ENCODE results near the gene NR2F2.

Gene NR2F2

DNA sequence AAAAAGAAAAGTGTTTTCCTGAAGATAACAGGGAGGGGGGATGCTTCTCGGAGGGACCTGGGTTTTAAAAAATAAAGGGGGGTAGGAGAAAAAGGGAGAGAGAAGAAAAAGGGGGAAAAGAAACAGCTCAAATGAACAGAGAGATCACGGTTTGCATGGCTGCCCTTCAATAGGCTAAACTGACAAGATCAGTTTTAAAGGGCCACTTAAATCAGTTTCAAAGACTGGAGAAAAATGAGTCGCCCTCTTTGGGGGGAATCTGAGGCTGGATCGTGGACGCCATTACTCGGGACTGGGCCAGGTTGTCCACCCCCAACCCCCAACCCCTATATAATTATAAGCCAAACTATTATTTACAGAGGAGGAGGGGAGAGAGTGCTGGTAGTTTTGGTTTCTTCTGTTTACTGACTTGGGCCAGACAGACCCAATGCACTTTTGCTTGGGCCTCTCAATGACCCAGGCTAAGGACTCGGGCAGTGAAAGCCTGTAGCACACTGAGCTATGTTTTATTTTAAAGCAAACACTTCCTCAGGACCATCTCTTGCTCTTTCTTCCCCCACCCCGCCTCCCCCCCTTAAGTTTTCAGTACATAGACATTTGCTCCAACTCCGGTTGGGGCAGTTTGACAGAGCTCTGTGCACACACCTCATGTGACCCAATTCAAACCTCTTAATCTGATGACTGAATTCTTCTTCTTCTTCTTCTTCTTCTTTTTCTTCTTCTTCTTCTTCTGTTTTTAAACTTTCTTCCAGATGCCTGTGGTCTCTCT, 6.3 kb downstream of the NR2F2 start:
- TF ChIP-seq EZH2 (IDR thresholded peaks at IDR 0.05; ENCODE audit: borderline replicate concordance, low read depth, low read length, severe bottlenecking) = no peak
- TF ChIP-seq, protein P1, sequence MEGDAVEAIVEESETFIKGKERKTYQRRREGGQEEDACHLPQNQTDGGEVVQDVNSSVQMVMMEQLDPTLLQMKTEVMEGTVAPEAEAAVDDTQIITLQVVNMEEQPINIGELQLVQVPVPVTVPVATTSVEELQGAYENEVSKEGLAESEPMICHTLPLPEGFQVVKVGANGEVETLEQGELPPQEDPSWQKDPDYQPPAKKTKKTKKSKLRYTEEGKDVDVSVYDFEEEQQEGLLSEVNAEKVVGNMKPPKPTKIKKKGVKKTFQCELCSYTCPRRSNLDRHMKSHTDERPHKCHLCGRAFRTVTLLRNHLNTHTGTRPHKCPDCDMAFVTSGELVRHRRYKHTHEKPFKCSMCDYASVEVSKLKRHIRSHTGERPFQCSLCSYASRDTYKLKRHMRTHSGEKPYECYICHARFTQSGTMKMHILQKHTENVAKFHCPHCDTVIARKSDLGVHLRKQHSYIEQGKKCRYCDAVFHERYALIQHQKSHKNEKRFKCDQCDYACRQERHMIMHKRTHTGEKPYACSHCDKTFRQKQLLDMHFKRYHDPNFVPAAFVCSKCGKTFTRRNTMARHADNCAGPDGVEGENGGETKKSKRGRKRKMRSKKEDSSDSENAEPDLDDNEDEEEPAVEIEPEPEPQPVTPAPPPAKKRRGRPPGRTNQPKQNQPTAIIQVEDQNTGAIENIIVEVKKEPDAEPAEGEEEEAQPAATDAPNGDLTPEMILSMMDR (IDR thresholded peaks at IDR 0.05; ENCODE audit: borderline replicate concordance, extremely low read depth, low read length, poor library complexity, severe bottlenecking) = no peak
- H3K27ac ChIP-seq (ENCODE audit: low read length) = no peak overlapping the region
- no peaks in the 10 kb centered on the region for H3K4me1 ChIP-seq (ENCODE audit: insufficient read depth, low read length)
- H4K20me1 ChIP-seq (ENCODE audit: insufficient read depth, low read length) = no peaks in the 10 kb centered on the region
- no peaks in the 10 kb centered on the region for H3K36me3 ChIP-seq (ENCODE audit: insufficient read depth, low read length)
- H3K27me3 ChIP-seq (ENCODE audit: insufficient read depth, low read length, poor library complexity) = peaks cover 7% of the 10 kb centered on the region
- H3K9me3 ChIP-seq (ENCODE audit: insufficient read depth, low read length, severe bottlenecking) = no peaks in the 10 kb centered on the region
- ATAC-seq (ENCODE audit: insufficient read depth, low read depth) (no peak), DNase-seq (no peak)
- no peak overlapping the region for H2AFZ ChIP-seq (ENCODE audit: low read depth, low read length)
- H3K79me2 ChIP-seq (ENCODE audit: insufficient read depth, low read length) = no peaks in the 10 kb centered on the region
- no peak overlapping the region for H3K9ac ChIP-seq (ENCODE audit: low read depth, low read length)
- H3K4me3 ChIP-seq (ENCODE audit: low read depth in 1 of 2, low read length in 2 of 2) = no peak overlapping the region
- H3K4me2 ChIP-seq (ENCODE audit: insufficient read depth, low read length) = no peak overlapping the region

DNA sequence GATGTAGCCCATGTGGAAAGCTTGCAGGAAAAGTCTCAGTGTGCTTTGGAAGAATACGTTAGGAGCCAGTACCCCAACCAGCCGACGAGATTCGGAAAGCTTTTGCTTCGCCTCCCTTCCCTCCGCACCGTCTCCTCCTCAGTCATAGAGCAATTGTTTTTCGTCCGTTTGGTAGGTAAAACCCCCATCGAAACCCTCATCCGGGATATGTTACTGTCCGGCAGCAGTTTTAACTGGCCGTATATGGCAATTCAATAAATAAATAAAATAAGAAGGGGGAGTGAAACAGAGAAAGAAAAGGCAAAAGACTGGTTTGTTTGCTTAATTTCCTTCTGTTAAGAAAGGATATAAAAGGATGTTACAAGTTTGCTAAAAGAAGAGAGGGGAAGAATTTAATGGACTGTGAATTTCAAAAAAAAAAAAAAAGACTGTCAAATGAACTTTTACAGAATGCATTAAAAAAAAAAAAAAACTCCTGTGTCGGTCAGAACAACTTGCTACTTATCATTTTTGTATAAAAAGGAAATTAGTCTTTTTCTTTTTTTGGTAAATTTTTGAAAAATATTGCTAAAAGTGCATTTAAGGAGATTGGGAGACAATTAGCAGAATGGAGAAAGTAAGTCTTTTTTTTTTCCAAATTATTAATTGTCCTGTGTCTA, 7.0 kb downstream of the NR2F2 start:
- Histone ChIP-seq H3K4me2 (ENCODE audit: insufficient read depth, low read length) (no peak overlapping the region), H4K20me1 (ENCODE audit: insufficient read depth, low read length) (no peaks in the 10 kb centered on the region), H3K79me2 (ENCODE audit: insufficient read depth, low read length) (no peaks in the 10 kb centered on the region), H3K36me3 (ENCODE audit: insufficient read depth, low read length) (no peaks in the 10 kb centered on the region), H3K9me3 (ENCODE audit: insufficient read depth, low read length, severe bottlenecking) (no peaks in the 10 kb centered on the region), H3K27ac (ENCODE audit: low read length) (no peak overlapping the region), H3K27me3 (ENCODE audit: insufficient read depth, low read length, poor library complexity) (peaks cover 7% of the 10 kb centered on the region), H3K9ac (ENCODE audit: low read depth, low read length) (no peak overlapping the region), H3K4me3 (ENCODE audit: low read depth in 1 of 2, low read length in 2 of 2) (no peak overlapping the region), H3K4me1 (ENCODE audit: insufficient read depth, low read length) (no peaks in the 10 kb centered on the region), H2AFZ (ENCODE audit: low read depth, low read length) (no peak overlapping the region)
- ATAC-seq (ENCODE audit: insufficient read depth, low read depth) (no peak), DNase-seq (no peak)
- TF ChIP-seq, protein P1 (IDR thresholded peaks at IDR 0.05; ENCODE audit: borderline replicate concordance, extremely low read depth, low read length, poor library complexity, severe bottlenecking) = no peak
- no peak for TF ChIP-seq EZH2 (IDR thresholded peaks at IDR 0.05; ENCODE audit: borderline replicate concordance, low read depth, low read length, severe bottlenecking)

DNA sequence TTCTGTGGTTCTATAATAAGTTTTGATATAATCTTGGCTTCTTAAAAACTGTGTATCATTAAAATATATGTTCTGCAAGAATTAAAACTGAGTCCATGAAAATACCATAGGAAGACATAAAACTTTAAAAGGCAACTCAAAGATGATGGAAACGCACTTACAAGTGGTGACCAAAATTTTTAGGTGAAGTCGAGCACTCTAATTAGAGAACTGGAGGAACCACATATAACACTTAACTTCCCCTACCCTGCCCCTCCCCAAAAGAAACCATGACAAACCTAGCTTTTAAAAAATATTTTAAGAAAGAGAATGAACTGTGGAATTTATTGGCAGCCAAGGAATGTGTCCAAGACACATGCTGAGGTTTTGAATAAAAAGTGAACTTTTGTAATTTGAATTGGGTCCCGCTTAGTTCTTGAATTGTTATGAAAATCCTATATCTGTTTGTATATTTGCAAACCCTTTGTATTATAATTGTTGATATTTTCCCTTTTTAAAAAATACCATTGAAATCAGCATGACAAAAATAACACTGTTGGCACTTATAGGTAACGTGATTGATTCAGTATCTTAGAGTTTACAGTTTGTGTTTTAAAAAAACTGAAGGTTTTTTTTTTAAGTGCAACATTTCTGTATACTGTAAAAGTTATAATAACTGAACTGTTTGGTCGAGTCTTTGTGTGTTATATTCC, 7.7 kb downstream of the NR2F2 start:
- H3K79me2 ChIP-seq (ENCODE audit: insufficient read depth, low read length) = no peaks in the 10 kb centered on the region
- H3K4me3 ChIP-seq (ENCODE audit: low read depth in 1 of 2, low read length in 2 of 2) = no peak overlapping the region
- H3K27me3 ChIP-seq (ENCODE audit: insufficient read depth, low read length, poor library complexity) = peaks cover 7% of the 10 kb centered on the region
- no peaks in the 10 kb centered on the region for H3K9me3 ChIP-seq (ENCODE audit: insufficient read depth, low read length, severe bottlenecking)
- TF ChIP-seq EZH2 (IDR thresholded peaks at IDR 0.05; ENCODE audit: borderline replicate concordance, low read depth, low read length, severe bottlenecking) = no peak
- TF ChIP-seq, protein P1 (IDR thresholded peaks at IDR 0.05; ENCODE audit: borderline replicate concordance, extremely low read depth, low read length, poor library complexity, severe bottlenecking) = no peak
- H3K27ac ChIP-seq (ENCODE audit: low read length) = no peak overlapping the region
- DNase-seq = no peak
- H4K20me1 ChIP-seq (ENCODE audit: insufficient read depth, low read length) = no peaks in the 10 kb centered on the region
- H3K4me1 ChIP-seq (ENCODE audit: insufficient read depth, low read length) = no peaks in the 10 kb centered on the region
- no peak for ATAC-seq (ENCODE audit: insufficient read depth, low read depth)
- no peaks in the 10 kb centered on the region for H3K36me3 ChIP-seq (ENCODE audit: insufficient read depth, low read length)
- H3K9ac ChIP-seq (ENCODE audit: low read depth, low read length) = no peak overlapping the region
- no peak overlapping the region for H2AFZ ChIP-seq (ENCODE audit: low read depth, low read length)
- no peak overlapping the region for H3K4me2 ChIP-seq (ENCODE audit: insufficient read depth, low read length)

All from DND-41 (cell line).